ENCODE measurements around the gene ZNF316. TPM values are rescaled to one million over a fixed set of nuclear protein-coding genes. Genes with fewer than 3 reads are reported as not detected.

Gene ZNF316
- total RNA-seq, 2 experiments from 2014 or later = 46.2 to 49.7 TPM

- H3K9me3 Mint-ChIP-seq = no peaks in the 10 kb centered on the region
- CTCF ChIA-PET = no interaction called here
- DNase-seq (peak; percentile 14 to 79 (median 41)), ATAC-seq (ENCODE audit: poor library complexity) (peak; percentile 59)
- intact Hi-C loops (cut with DNase I, micrococcal nuclease) = loop anchor here (2.0 to 5.0 kb wide), 2 partner anchors 45 to 49 kb away; partner anchors contain the start of gene INTS15 (in 1 of the 2)
- Histone ChIP-seq H3K4me3 (ENCODE audit: low read length) (peak overlapping the region; percentile 61), H3K36me3 (ENCODE audit: insufficient read depth, low read length) (peaks cover 16% of the 10 kb centered on the region), H3K4me1 (ENCODE audit: insufficient read depth, low read length) (peaks cover 35% of the 10 kb centered on the region), H3K27ac (ENCODE audit: low read depth in 1 of 2, low read length in 2 of 2) (peak overlapping the region; percentile 56 to 60), H3K27me3 (ENCODE audit: control insufficient read depth in 1 of 2, insufficient read depth in 2 of 2, low read length in 2 of 2) (no peaks in the 10 kb centered on the region), H3K9me3 (ENCODE audit: control insufficient read depth in 1 of 2, insufficient read depth in 1 of 2, low read length in 2 of 2) (no peaks in the 10 kb centered on the region)
- peaks cover 34% of the 10 kb centered on the region for H3K4me1 Mint-ChIP-seq (ENCODE audit: low read depth)
- POLR2A ChIA-PET = no interaction called here
- TF ChIP-seq, protein P1, sequence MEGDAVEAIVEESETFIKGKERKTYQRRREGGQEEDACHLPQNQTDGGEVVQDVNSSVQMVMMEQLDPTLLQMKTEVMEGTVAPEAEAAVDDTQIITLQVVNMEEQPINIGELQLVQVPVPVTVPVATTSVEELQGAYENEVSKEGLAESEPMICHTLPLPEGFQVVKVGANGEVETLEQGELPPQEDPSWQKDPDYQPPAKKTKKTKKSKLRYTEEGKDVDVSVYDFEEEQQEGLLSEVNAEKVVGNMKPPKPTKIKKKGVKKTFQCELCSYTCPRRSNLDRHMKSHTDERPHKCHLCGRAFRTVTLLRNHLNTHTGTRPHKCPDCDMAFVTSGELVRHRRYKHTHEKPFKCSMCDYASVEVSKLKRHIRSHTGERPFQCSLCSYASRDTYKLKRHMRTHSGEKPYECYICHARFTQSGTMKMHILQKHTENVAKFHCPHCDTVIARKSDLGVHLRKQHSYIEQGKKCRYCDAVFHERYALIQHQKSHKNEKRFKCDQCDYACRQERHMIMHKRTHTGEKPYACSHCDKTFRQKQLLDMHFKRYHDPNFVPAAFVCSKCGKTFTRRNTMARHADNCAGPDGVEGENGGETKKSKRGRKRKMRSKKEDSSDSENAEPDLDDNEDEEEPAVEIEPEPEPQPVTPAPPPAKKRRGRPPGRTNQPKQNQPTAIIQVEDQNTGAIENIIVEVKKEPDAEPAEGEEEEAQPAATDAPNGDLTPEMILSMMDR (IDR thresholded peaks at IDR 0.05) = peak; percentile 33
- H3K27ac Mint-ChIP-seq = peak overlapping the region; percentile 87
- peaks cover 41% of the 10 kb centered on the region for H3K36me3 Mint-ChIP-seq (ENCODE audit: low read depth)
- H3K4me3 Mint-ChIP-seq = peak overlapping the region; percentile 89
- H3K27me3 Mint-ChIP-seq = no peaks in the 10 kb centered on the region
Measured at GRCh38 chr7:6637544-6638229, 569 bp downstream of the ZNF316 start.

GRCh38 chr7:6639032-6639431, 1.9 kb downstream of the ZNF316 start:
- H3K27ac Mint-ChIP-seq = peak overlapping the region; percentile 87
- H3K27me3 Mint-ChIP-seq = no peaks in the 10 kb centered on the region
- Histone ChIP-seq H3K27me3 (ENCODE audit: control insufficient read depth in 1 of 2, insufficient read depth in 2 of 2, low read length in 2 of 2) (no peaks in the 10 kb centered on the region), H3K36me3 (ENCODE audit: insufficient read depth, low read length) (peaks cover 29% of the 10 kb centered on the region), H3K4me3 (ENCODE audit: low read length) (no peak overlapping the region), H3K9me3 (ENCODE audit: control insufficient read depth in 1 of 2, insufficient read depth in 1 of 2, low read length in 2 of 2) (no peaks in the 10 kb centered on the region), H3K4me1 (ENCODE audit: insufficient read depth, low read length) (peaks cover 35% of the 10 kb centered on the region), H3K27ac (ENCODE audit: low read depth in 1 of 2, low read length in 2 of 2) (no peak overlapping the region)
- ChIA-PET CTCF (no interaction called here), POLR2A (no interaction called here)
- DNase-seq = no peak
- TF ChIP-seq, protein P1 (IDR thresholded peaks at IDR 0.05) = no peak
- H3K9me3 Mint-ChIP-seq = no peaks in the 10 kb centered on the region
- intact Hi-C loops (cut with DNase I, micrococcal nuclease) = loop anchor here in 1 of 2 experiments (5.0 kb wide), 1 partner anchor 47 kb away; the partner anchor contains the start of gene INTS15
- peaks cover 52% of the 10 kb centered on the region for H3K36me3 Mint-ChIP-seq (ENCODE audit: low read depth)
- no peak for ATAC-seq (ENCODE audit: poor library complexity)
- peaks cover 34% of the 10 kb centered on the region for H3K4me1 Mint-ChIP-seq (ENCODE audit: low read depth)
- peak overlapping the region; percentile 89 for H3K4me3 Mint-ChIP-seq

GRCh38 chr7:6639627-6640026, 2.5 kb downstream of the ZNF316 start:
- H3K36me3 ChIP-seq (ENCODE audit: insufficient read depth, low read length) = peaks cover 35% of the 10 kb centered on the region

More at GRCh38 chr7:6639627-6640026, 2.5 kb downstream of the ZNF316 start:
- no peak for ATAC-seq (ENCODE audit: poor library complexity)
- H3K9me3 ChIP-seq (ENCODE audit: control insufficient read depth in 1 of 2, insufficient read depth in 1 of 2, low read length in 2 of 2) = peaks cover 0 to 1% of the 10 kb centered on the region in 2 experiments
- Mint-ChIP-seq H3K4me3 (peak overlapping the region; percentile 89), H3K9me3 (no peaks in the 10 kb centered on the region), H3K27ac (peak overlapping the region; percentile 87), H3K27me3 (no peaks in the 10 kb centered on the region), H3K4me1 (ENCODE audit: low read depth) (peaks cover 34% of the 10 kb centered on the region), H3K36me3 (ENCODE audit: low read depth) (peaks cover 58% of the 10 kb centered on the region)
- peaks cover 35% of the 10 kb centered on the region for H3K4me1 ChIP-seq (ENCODE audit: insufficient read depth, low read length)
- ChIA-PET POLR2A (interaction anchor here (0.6 kb wide), 1 partner anchor 155 kb away, joined by 4 read pairs; no protein-coding TSS in a partner anchor), CTCF (no interaction called here)
- H3K27me3 ChIP-seq (ENCODE audit: control insufficient read depth in 1 of 2, insufficient read depth in 2 of 2, low read length in 2 of 2) = no peaks in the 10 kb centered on the region
- DNase-seq = peak in 1 of 14 experiments; percentile 9
- intact Hi-C loops (cut with DNase I, micrococcal nuclease) = loop anchor here in 1 of 2 experiments (5.0 kb wide), 1 partner anchor 47 kb away; the partner anchor contains the start of gene INTS15
- no peak overlapping the region for H3K27ac ChIP-seq (ENCODE audit: low read depth in 1 of 2, low read length in 2 of 2)
- H3K4me3 ChIP-seq (ENCODE audit: low read length) = no peak overlapping the region
- TF ChIP-seq, protein P1 (IDR thresholded peaks at IDR 0.05) = no peak

Data from CD4-positive, alpha-beta T cell (primary cell).